Liver (tissue), 3 donors: ENCODE results near the gene SH2D3A.

ENCODE experiments used
- EGR1 ChIP-seq, 2 donors: IDR thresholded peaks; 2 replicates each; pipeline ENCODE4 v1.6.1; 2016 to 2018; ENCODE audit warnings: antibody characterized with exemption in 2 of 2, low read depth in 2 of 2
- REST ChIP-seq: IDR thresholded peaks from 2 replicates; pipeline ENCODE4 v1.6.1; 2016; ENCODE audit warnings: antibody characterized with exemption, mild to moderate bottlenecking
- TF ChIP-seq, protein P1 (sequence below): fragments of 150-350 bp; IDR thresholded peaks from 2 replicates; pipeline ENCODE4 v1.5.1; 2017; ENCODE audit warnings: improper control_type of control experiment, low read depth, low read length; ENCODE audit not compliant: missing input control
- donor health status: healthy.
- donor health status: healthy.

- TF ChIP-seq, protein P1, sequence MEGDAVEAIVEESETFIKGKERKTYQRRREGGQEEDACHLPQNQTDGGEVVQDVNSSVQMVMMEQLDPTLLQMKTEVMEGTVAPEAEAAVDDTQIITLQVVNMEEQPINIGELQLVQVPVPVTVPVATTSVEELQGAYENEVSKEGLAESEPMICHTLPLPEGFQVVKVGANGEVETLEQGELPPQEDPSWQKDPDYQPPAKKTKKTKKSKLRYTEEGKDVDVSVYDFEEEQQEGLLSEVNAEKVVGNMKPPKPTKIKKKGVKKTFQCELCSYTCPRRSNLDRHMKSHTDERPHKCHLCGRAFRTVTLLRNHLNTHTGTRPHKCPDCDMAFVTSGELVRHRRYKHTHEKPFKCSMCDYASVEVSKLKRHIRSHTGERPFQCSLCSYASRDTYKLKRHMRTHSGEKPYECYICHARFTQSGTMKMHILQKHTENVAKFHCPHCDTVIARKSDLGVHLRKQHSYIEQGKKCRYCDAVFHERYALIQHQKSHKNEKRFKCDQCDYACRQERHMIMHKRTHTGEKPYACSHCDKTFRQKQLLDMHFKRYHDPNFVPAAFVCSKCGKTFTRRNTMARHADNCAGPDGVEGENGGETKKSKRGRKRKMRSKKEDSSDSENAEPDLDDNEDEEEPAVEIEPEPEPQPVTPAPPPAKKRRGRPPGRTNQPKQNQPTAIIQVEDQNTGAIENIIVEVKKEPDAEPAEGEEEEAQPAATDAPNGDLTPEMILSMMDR: no peak
- TF ChIP-seq REST (no peak), EGR1 (IDR thresholded peaks at IDR 0.05; ENCODE audit: low read depth in 2 of 2) (no peak)
Measured at GRCh38 chr19:6745965-6746364, 21.3 kb downstream of the SH2D3A start.
